Measurements from ENCODE around the gene GBF1.

GBF1 gene

GRCh38 chr10:102397222-102398171 is 152.2 kb downstream of the GBF1 start:
- DNase-seq: no peak

GRCh38 chr10:102398172-102399020 is 153.1 kb downstream of the GBF1 start:
- no peak for DNase-seq

- peak; percentile 73 for DNase-seq
These were observed 154.1 kb downstream of the GBF1 start for GRCh38 chr10:102399217-102400021.

- no peak for DNase-seq
These were observed 154.7 kb downstream of the GBF1 start for GRCh38 chr10:102400076-102400475.

GRCh38 chr10:102400598-102401341 is 155.4 kb downstream of the GBF1 start:
- DNase-seq: no peak

GRCh38 chr10:102401342-102401654 is 156.0 kb downstream of the GBF1 start:
- no peak for DNase-seq

- DNase-seq: peak; percentile 23
These were observed 156.6 kb downstream of the GBF1 start for GRCh38 chr10:102401735-102402511.

- DNase-seq: no peak
These were observed 157.2 kb downstream of the GBF1 start for GRCh38 chr10:102402512-102402896.

- no peak for DNase-seq
These were observed 157.8 kb downstream of the GBF1 start for GRCh38 chr10:102403115-102403514.

GRCh38 chr10:102404361-102405107 is 159.2 kb downstream of the GBF1 start:
- DNase-seq: no peak

- DNase-seq: no peak
These were observed 159.8 kb downstream of the GBF1 start for GRCh38 chr10:102405108-102405571.

- no peak for DNase-seq
These were observed 160.3 kb downstream of the GBF1 start for GRCh38 chr10:102405632-102406031.

- DNase-seq: no peak
These were observed 161.5 kb downstream of the GBF1 start for GRCh38 chr10:102406815-102407214.

GRCh38 chr10:102407425-102408130 is 162.2 kb downstream of the GBF1 start:
- no peak for DNase-seq

- no peak for DNase-seq
These were observed 162.9 kb downstream of the GBF1 start for GRCh38 chr10:102408131-102408727.

- no peak for DNase-seq
These were observed 163.6 kb downstream of the GBF1 start for GRCh38 chr10:102408728-102409603.

GRCh38 chr10:102409604-102410428 is 164.5 kb downstream of the GBF1 start:
- DNase-seq: no peak
